GM12878 (cell line): Measurements from ENCODE around the gene DPF3. TPM values are rescaled to one million over a fixed set of nuclear protein-coding genes. Genes with fewer than 3 reads are reported as not detected.

Source experiments
- ATAC-seq: fragments of 200-7000 bp; cut with Tn5 transposase; 3 replicates; pipeline ENCODE4 v1.9.1; 2020; ENCODE audit warnings: mild to moderate bottlenecking, moderate library complexity
- BruUV-seq: library from RNA; stranded (reverse); fragments of 400-500 nt; replicated peaks from 2 replicates; lab custom pipeline; 2021; lab: Mats Ljungman, UMichigan
- CTCF ChIA-PET: fragments of 300-600 bp; sonication (Branson Sonifier 250); formaldehyde crosslinking; extraction: SDS; loops from one replicate; lab custom pipeline; 2021; ENCODE audit warnings: inconsistent platforms; lab: Yijun Ruan, JAX
- POLR2A ChIA-PET: fragments of 350-600 bp; formaldehyde crosslinking; extraction: SDS; loops from one replicate; lab custom pipeline; 2021; ENCODE audit warnings: inconsistent platforms; lab: Charles Lee
- RAD21 ChIA-PET: fragments of 300-600 bp; sonication (Branson Sonifier 250); formaldehyde crosslinking; loops from one replicate; lab custom pipeline; 2023; ENCODE audit warnings: antibody characterized with exemption; ENCODE audit not compliant: unreplicated experiment; lab: Charles Lee
- SMC1A ChIA-PET: fragments of 300-600 bp; sonication (Branson Sonifier 250); formaldehyde crosslinking; loops from one replicate; lab custom pipeline; 2023; ENCODE audit not compliant: unreplicated experiment, uncharacterized antibody; lab: Charles Lee
- DNase-seq: peaks from one replicate; pipeline ENCODE4 v3.0.0-alpha.2; 2011; ENCODE audit warnings: low read depth, low spot score
- FAIRE-seq: peaks from 3 replicates; lab custom pipeline; 2011; peaks lifted over from hg19 to GRCh38; lab: Jason Lieb, UNC
- H2AFZ ChIP-seq: 2 replicates; pipeline ENCODE4 v1.6.0; 2011; ENCODE audit warnings: low read depth, low read length, control low read depth; ENCODE audit not compliant: control insufficient read depth
- H3K27ac ChIP-seq: 2 replicates; pipeline ENCODE4 v1.5.1; 2011; ENCODE audit warnings: control low read depth; ENCODE audit not compliant: control insufficient read depth, insufficient read depth
- H3K27me3 ChIP-seq, 2 experiments: replicated peaks in 1 of 2; 2 replicates each; pipeline versions ENCODE4 v1.6.0 to v1.6.1; 2011; ENCODE audit warnings: low read length in 1 of 2; ENCODE audit not compliant: control insufficient read depth in 2 of 2, insufficient read depth in 2 of 2
- H3K36me3 ChIP-seq, 2 experiments: 2 replicates each; pipeline ENCODE4 v1.5.1; 2011; ENCODE audit warnings: low read length in 1 of 2; ENCODE audit not compliant: control insufficient read depth in 2 of 2, insufficient read depth in 2 of 2
- H3K4me1 ChIP-seq: 2 replicates; pipeline ENCODE4 v1.6.1; 2011; ENCODE audit warnings: mild to moderate bottlenecking, low read length, moderate library complexity, mixed read lengths; ENCODE audit not compliant: control insufficient read depth, insufficient read depth
- H3K4me2 ChIP-seq: 2 replicates; pipeline ENCODE4 v1.6.0; 2011; ENCODE audit warnings: control low read depth; ENCODE audit not compliant: control insufficient read depth, insufficient read depth
- H3K4me3 ChIP-seq: fragments of 200-600 bp; sonication (generic); 2 replicates; pipeline ENCODE4 v1.5.1; 2016
- H3K79me2 ChIP-seq: 2 replicates; pipeline ENCODE4 v1.6.0; 2011; ENCODE audit warnings: low read length; ENCODE audit not compliant: control insufficient read depth, insufficient read depth
- H3K9ac ChIP-seq: 2 replicates; pipeline ENCODE4 v1.8.0; 2011; ENCODE audit warnings: low read length, control low read depth, mixed read lengths; ENCODE audit not compliant: control insufficient read depth, insufficient read depth
- H3K9me3 ChIP-seq: replicated peaks from 3 replicates; pipeline ENCODE4 v1.5.1; 2011; ENCODE audit warnings: mild to moderate bottlenecking, low read length; ENCODE audit not compliant: control insufficient read depth, insufficient read depth
- H4K20me1 ChIP-seq: 2 replicates; pipeline ENCODE4 v1.6.0; 2011; ENCODE audit not compliant: control insufficient read depth, insufficient read depth
- ATF7 ChIP-seq: fragments of 450-650 bp; IDR thresholded peaks from 2 replicates; pipeline ENCODE4 v1.6.1; 2016; ENCODE audit warnings: low read depth, mild to moderate bottlenecking
- BHLHE40 ChIP-seq, 2 experiments: fragments of 450-650 bp in 1 of 2; IDR thresholded peaks; 2 replicates each; pipeline ENCODE4 v1.6.1; 2011 to 2017; ENCODE audit warnings: low read depth in 2 of 2, borderline replicate concordance in 1 of 2, improper control_type of control experiment in 1 of 2, low read length in 1 of 2, mild to moderate bottlenecking in 1 of 2
- MEF2B ChIP-seq: fragments of 450-650 bp; IDR thresholded peaks from 2 replicates; pipeline ENCODE4 v1.6.1; 2018; ENCODE audit warnings: mild to moderate bottlenecking, moderate library complexity; ENCODE audit not compliant: partially characterized antibody, poor library complexity, severe bottlenecking
- NFYA ChIP-seq: IDR thresholded peaks from 2 replicates; pipeline ENCODE4 v1.6.1; 2011; ENCODE audit warnings: low read depth, mild to moderate bottlenecking, low read length, improper control_type of control experiment, borderline replicate concordance
- RUNX3 ChIP-seq: IDR thresholded peaks from 2 replicates; pipeline ENCODE4 v1.6.1; 2012; ENCODE audit warnings: low read length, inconsistent platforms
- STAT1 ChIP-seq: fragments of 450-650 bp; conservative IDR thresholded peaks from 2 replicates; pipeline ENCODE4 v1.6.1; 2014; ENCODE audit warnings: antibody characterized with exemption, mild to moderate bottlenecking
- ZNF687 ChIP-seq: fragments of 450-650 bp; IDR thresholded peaks from 2 replicates; pipeline ENCODE4 v1.6.1; 2017; ENCODE audit warnings: mild to moderate bottlenecking, moderate library complexity
- WGBS: methylation state at CpG from one replicate; pipeline ENCODE4 v1.1.6; 2016; ENCODE audit warnings: low lambda C conversion rate; ENCODE audit not compliant: insufficient replicate concordance, insufficient coverage; ENCODE audit errors: missing lambda C conversion rate; 5-methylcytosine and 5-hydroxymethylcytosine counted together
- in situ Hi-C: fragments of 300-500 bp; cut with MboI; formaldehyde crosslinking; loops from 9 replicates; pipeline ENCODE4 v1.14.3; 2018; ENCODE audit warnings: mixed read lengths
- intact Hi-C: fragments of 100-400 bp; cut with micrococcal nuclease; formaldehyde crosslinking; loops from one replicate; pipeline ENCODE4 v1.14.2; 2022; ENCODE audit not compliant: unreplicated experiment
- polyA plus RNA-seq, 11 experiments: library from polyadenylated mRNA; depleted of rRNA in 4 of 11; unstranded in 6 of 11; stranded (reverse) in 5 of 11; fragments of >200 nt; fragmentation: Nextera tagmentation in 4 of 11; fragmentation: Illumina TruSeq in 1 of 11; extraction: Ambion mirVana in 4 of 11; extraction: Trizol in 1 of 11; gene quantifications; 1 replicate in 1 of 11; 2 replicates in 10 of 11; pipeline versions ENCODE4 v1.2.1 to v1.2.3, GENCODE V29; 2011 to 2016; ENCODE audit warnings: inconsistent platforms in 2 of 11, missing spikeins in 2 of 11, low read depth in 1 of 11
- total RNA-seq, 4 experiments: library from RNA; depleted of rRNA in 3 of 4; stranded (reverse); fragments of >200 nt in 3 of 4; fragmentation: Illumina TruSeq in 1 of 4; extraction: Trizol in 1 of 4; gene quantifications; 2 replicates each; pipeline versions ENCODE4 v1.2.1 to v1.2.3, GENCODE V29; 2013 to 2021

The DPF3 gene
- total and polyA plus RNA-seq, 10 of the 15 experiments (the other 5 are each of a cell fraction or from before 2014, with no cell fraction given) = 0.69 to 8.0 (median 2.2) TPM

- Histone ChIP-seq H3K27me3 (no peaks in the 10 kb centered on the region), H3K9ac (no peak overlapping the region), H3K27ac (no peak overlapping the region), H3K4me1 (peaks cover 24% of the 10 kb centered on the region), H3K79me2 (no peaks in the 10 kb centered on the region), H2AFZ (no peak overlapping the region), H3K4me2 (no peak overlapping the region), H3K4me3 (no peak overlapping the region), H3K9me3 (no peaks in the 10 kb centered on the region), H4K20me1 (no peaks in the 10 kb centered on the region), H3K36me3 (no peaks in the 10 kb centered on the region)
- RAD21 ChIA-PET = interaction anchor here (0.7 to 1.5 kb wide), 10 partner anchors 73 to 203 kb away, joined by 3 to 10 read pairs (median 4); partner anchors contain the start of gene DPF3
- WGBS = 47% methylated on average over 2 of the region's 2 CpGs
- FAIRE-seq (no peak), DNase-seq (no peak), ATAC-seq (peak; percentile 51)
- POLR2A ChIA-PET = interaction anchor here (0.5 to 1.1 kb wide), 3 partner anchors 119 to 205 kb away, joined by 3 to 4 read pairs (median 3); no protein-coding TSS in a partner anchor
- no TSS peak for BruUV-seq
- in situ Hi-C loops (no loop called here), intact Hi-C loops (no loop called here)
- SMC1A ChIA-PET = interaction anchor here (0.7 to 2.8 kb wide), 10 partner anchors 53 to 204 kb away, joined by 3 to 14 read pairs (median 4); partner anchors contain the start of gene DPF3
- CTCF ChIA-PET = interaction anchor here (0.7 to 2.0 kb wide), 5 partner anchors 120 to 203 kb away, joined by 3 to 11 read pairs (median 3); no protein-coding TSS in a partner anchor
- TF ChIP-seq MEF2B = peak; percentile 71
- no peak for TF ChIP-seq NFYA
- TF ChIP-seq BHLHE40 (IDR thresholded peaks at IDR 0.05; ENCODE audit: borderline replicate concordance in 1 of 2, low read depth in 2 of 2, low read length in 1 of 2) = peak in 1 of 2 experiments; percentile 30; a peak in 1 of 4 replicates
- peak; percentile 11; the same call in 1 of the 2 replicates for TF ChIP-seq ATF7
- no peak for TF ChIP-seq STAT1
- TF ChIP-seq ZNF687 = 0 out of 2 replicates have a peak, but pooled peaks have one; percentile 32
- peak; percentile 25; the same call in 1 of the 2 replicates for TF ChIP-seq RUNX3
Observed at GRCh38 chr14:72717220-72717619, 176.7 kb downstream of the DPF3 start.
